H7 (cell line): ENCODE measurements around the gene IL16. TPM values are rescaled to one million over a fixed set of nuclear protein-coding genes. Genes with fewer than 3 reads are reported as not detected.

Experiments used
- DNase-seq: peaks from one replicate; pipeline ENCODE4 v3.0.0; 2012
- H3K27me3 ChIP-seq: 2 replicates; pipeline ENCODE4 v1.6.0; 2011; ENCODE audit warnings: mild to moderate bottlenecking, low read length; ENCODE audit not compliant: control insufficient read depth, insufficient read depth
- H3K36me3 ChIP-seq: replicated peaks from 2 replicates; pipeline ENCODE4 v1.5.1; 2011; ENCODE audit warnings: low read length; ENCODE audit not compliant: control insufficient read depth, insufficient read depth
- H3K4me3 ChIP-seq: 2 replicates; pipeline ENCODE4 v1.5.1; 2011; ENCODE audit warnings: low read depth, mild to moderate bottlenecking, control low read depth, low read length, moderate library complexity; ENCODE audit not compliant: insufficient read depth
- total RNA-seq: library from RNA; depleted of rRNA; stranded (reverse); fragments of >200 nt; shearing (Covaris generic); gene quantifications from 2 replicates; pipeline ENCODE4 v1.2.3, GENCODE V29; 2014

IL16 gene
- total RNA-seq, 1 experiment from 2014 or later, result not detected

GRCh38 chr15:81265256-81265943 is 68.7 kb downstream of the IL16 start:
- DNase-seq, result no peak
- Histone ChIP-seq H3K27me3 (no peaks in the 10 kb centered on the region; the same call in 1 of the 2 replicates), H3K4me3 (no peak overlapping the region), H3K36me3 (no peaks in the 10 kb centered on the region)

GRCh38 chr15:81265944-81266775 is 69.5 kb downstream of the IL16 start:
- H3K4me3 ChIP-seq, result no peak overlapping the region
- DNase-seq, result peak; percentile 86
- H3K36me3 ChIP-seq, result no peaks in the 10 kb centered on the region
- H3K27me3 ChIP-seq, result no peaks in the 10 kb centered on the region; the same call in 1 of the 2 replicates

- Histone ChIP-seq H3K36me3 (no peaks in the 10 kb centered on the region), H3K4me3 (no peak overlapping the region), H3K27me3 (no peaks in the 10 kb centered on the region)
- no peak for DNase-seq
Measured at GRCh38 chr15:81268340-81268739, 71.7 kb downstream of the IL16 start.

- H3K36me3 ChIP-seq, result no peaks in the 10 kb centered on the region
- no peaks in the 10 kb centered on the region for H3K27me3 ChIP-seq
- no peak for DNase-seq
- H3K4me3 ChIP-seq, result no peak overlapping the region
Measured at GRCh38 chr15:81268881-81269601, 72.4 kb downstream of the IL16 start.

GRCh38 chr15:81270188-81270587 is 73.5 kb downstream of the IL16 start:
- Histone ChIP-seq H3K27me3 (no peaks in the 10 kb centered on the region), H3K36me3 (no peaks in the 10 kb centered on the region), H3K4me3 (no peak overlapping the region)
- no peak for DNase-seq

GRCh38 chr15:81270781-81271491 is 74.3 kb downstream of the IL16 start:
- no peak overlapping the region for H3K4me3 ChIP-seq
- H3K27me3 ChIP-seq, result no peaks in the 10 kb centered on the region
- no peak for DNase-seq
- no peaks in the 10 kb centered on the region for H3K36me3 ChIP-seq

- DNase-seq, result no peak
- H3K4me3 ChIP-seq, result no peak overlapping the region
- no peaks in the 10 kb centered on the region for H3K27me3 ChIP-seq
- H3K36me3 ChIP-seq, result no peaks in the 10 kb centered on the region
Measured at GRCh38 chr15:81271761-81272644, 75.3 kb downstream of the IL16 start.

- H3K36me3 ChIP-seq, result no peaks in the 10 kb centered on the region
- H3K4me3 ChIP-seq, result no peak overlapping the region
- H3K27me3 ChIP-seq, result no peaks in the 10 kb centered on the region
- DNase-seq, result no peak
Measured at GRCh38 chr15:81273200-81273599, 76.5 kb downstream of the IL16 start.

GRCh38 chr15:81273855-81274254 is 77.2 kb downstream of the IL16 start:
- no peak for DNase-seq
- Histone ChIP-seq H3K27me3 (no peaks in the 10 kb centered on the region), H3K36me3 (no peaks in the 10 kb centered on the region), H3K4me3 (no peak overlapping the region)

GRCh38 chr15:81274255-81274654 is 77.6 kb downstream of the IL16 start:
- no peak for DNase-seq
- Histone ChIP-seq H3K4me3 (no peak overlapping the region), H3K36me3 (no peaks in the 10 kb centered on the region), H3K27me3 (no peaks in the 10 kb centered on the region)

GRCh38 chr15:81274931-81275707 is 78.4 kb downstream of the IL16 start:
- DNase-seq, result peak; percentile 82
- no peaks in the 10 kb centered on the region for H3K27me3 ChIP-seq
- no peaks in the 10 kb centered on the region for H3K36me3 ChIP-seq
- H3K4me3 ChIP-seq, result no peak overlapping the region

- Histone ChIP-seq H3K27me3 (no peaks in the 10 kb centered on the region), H3K36me3 (no peaks in the 10 kb centered on the region), H3K4me3 (no peak overlapping the region)
- DNase-seq, result no peak
Measured at GRCh38 chr15:81275711-81276392, 79.2 kb downstream of the IL16 start.
